Hindlimb muscle (tissue), 1 donor: ENCODE results near the gene GNB1L. TPM values are rescaled to one million over a fixed set of nuclear protein-coding genes. Genes with fewer than 3 reads are reported as not detected.

ENCODE experiments used
- DNase-seq: peaks from one replicate; pipeline ENCODE4 v3.0.0-alpha.2; 2013
- polyA plus RNA-seq: library from polyadenylated mRNA; unstranded; fragments of 120-200 nt; gene quantifications from one replicate; pipeline ENCODE4 v1.2.1, GENCODE V29; 2013; ENCODE audit not compliant: insufficient read length

The GNB1L gene
- polyA plus RNA-seq, 1 donor: 4.3 TPM

DNA sequence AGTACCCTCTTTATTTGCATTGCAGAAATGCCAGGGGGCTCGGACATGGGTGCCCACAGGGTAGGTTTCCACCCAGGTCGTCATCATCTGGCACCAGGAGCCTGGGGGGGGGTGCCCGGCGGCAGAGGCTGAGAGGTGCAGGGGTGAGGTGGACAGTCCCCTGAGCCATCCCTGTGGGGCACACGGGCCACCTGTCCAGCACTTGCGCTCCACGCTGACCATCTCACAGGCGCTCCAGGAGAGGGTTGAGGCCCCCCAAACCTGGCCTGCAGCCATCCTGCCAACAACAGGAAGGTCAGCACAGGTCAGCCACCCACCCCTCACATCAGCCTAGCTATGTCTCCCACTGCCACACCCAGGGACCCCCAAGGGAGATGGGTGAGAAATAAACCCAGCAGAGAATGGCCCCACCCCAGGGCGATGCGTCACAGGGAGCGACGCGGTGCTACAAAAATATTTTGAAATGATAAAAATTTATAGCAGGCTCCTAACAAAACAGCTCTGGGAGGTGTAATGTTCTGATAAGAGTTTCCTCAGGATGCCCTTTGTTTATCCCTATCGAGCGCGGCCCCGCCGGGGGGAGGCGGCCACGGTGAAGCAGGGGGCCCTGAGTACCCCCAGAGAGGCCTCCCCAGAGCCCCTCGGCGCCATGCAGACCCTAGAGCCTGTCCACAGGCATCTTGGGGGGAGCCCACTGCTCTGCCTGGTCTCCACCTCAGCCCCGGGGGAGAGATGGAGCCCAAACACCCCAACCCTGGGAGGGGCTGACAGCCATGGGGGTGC, 21.0 kb upstream of the GNB1L start:
- DNase-seq: no peak

DNA sequence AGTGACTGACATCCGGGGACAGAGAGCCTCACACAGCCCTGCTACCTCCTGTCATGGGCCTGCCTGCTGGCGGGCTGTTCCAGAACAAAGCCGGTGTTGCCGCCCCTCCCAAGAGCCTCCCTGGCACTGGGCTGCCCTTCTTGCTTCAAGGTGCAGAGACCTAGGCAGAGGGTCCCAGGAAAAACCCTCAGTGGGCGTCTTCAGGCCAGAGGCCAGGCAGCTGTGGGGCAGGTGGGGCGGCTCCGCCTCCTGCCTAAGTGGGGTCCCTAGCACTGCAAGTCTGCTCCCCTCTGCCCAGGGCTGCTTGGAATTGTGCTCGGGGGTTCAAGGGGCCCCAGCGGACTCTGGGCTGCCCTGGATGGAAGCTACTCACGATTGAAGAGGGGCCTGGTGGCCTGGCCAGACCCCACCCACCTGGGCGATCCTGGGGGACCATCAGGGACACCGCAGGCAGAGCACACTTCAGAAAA, 20.4 kb upstream of the GNB1L start:
- DNase-seq: no peak

DNA sequence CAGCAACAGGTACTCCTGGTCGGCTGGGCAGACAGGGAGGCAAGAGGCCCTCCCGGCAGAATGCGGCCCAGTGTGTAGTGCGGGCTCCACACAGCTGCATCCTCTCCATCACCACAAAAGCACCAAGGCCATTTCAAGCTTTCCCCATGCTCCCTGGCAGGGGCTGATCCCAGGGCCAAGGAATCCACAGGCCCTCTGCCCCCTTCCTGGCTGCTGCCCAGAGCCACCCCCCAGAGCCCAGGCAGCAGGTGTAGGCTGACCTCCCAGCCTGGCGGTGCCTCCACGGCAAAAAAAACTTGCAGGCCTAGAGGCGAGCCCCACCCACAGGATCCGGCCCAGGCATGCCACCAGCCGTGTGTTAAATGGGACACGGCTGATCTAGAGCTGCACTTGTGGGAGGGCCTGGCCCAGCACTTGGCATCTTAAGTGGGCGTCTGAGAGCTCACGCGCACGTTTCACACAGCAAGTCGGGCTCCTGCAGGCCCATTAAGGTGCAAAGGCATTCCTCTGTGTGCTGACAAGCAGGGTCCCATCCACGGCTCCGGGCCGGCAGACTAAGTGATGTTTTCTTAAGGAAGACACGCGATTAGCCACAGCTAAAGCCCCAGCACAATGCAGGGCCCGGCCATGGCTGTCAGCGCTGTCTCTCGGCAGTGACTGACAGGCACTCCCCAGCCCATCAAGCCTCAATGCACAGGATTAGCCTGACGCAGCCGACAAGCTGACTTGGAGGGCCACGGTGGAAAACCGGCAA, 19.8 kb upstream of the GNB1L start:
- no peak for DNase-seq

DNA sequence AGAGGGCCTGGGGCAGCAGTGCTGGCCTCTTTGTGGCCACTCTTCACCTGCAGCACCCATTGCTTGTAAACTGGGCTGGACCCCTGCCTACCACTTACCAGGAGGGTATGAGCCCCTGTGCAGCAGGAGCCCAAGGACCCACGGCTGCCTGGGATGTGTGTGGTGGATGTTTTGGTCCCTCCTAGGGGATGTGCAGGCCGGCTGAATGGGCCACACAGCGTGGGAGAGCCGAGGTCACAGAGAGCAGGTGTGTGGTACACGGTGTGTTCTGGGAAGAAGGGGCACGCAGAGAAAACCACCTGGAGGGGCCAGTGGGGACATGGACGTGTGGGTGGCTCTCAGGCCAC, 19.3 kb upstream of the GNB1L start:
- no peak for DNase-seq

DNA sequence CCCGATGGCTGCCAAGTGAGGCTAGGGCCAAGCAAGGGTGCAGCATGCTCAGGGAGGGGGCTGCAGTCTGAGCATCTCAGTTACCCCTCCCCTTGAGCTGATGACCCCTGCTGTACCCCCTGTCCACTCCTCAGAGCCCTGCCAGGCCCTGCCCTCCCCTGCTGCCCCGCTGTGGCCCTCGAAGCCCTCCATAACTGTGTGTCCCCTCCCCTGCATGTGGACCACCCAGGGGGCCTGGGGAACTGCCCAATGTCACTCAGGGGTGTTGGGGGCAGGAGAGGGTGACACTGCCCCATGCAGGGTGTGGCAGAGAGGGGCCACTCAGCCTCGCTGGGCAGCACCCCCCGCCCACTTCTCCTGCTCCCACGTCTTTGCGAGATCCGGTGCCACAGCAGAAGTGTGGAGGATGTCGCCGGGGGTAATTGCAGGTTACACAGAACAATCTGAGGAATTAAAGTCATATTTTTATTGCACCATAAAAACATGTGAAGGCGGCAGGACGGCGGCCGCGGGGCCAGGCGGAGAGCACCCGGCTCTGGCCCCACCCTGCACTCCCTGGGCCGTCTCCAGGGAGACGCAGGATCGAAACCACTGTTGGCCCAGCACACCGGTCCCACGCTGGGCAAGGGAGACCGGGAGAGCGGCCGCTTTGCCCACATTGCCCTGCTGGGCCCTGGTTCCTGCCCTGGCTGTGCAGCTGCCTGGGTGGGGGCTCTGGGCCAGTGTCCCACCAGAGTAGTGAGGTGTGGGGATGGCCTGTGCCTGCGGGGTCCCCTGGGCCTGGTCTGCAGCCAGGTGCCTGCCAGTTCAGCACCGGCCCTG, 18.7 kb upstream of the GNB1L start:
- no peak for DNase-seq

DNA sequence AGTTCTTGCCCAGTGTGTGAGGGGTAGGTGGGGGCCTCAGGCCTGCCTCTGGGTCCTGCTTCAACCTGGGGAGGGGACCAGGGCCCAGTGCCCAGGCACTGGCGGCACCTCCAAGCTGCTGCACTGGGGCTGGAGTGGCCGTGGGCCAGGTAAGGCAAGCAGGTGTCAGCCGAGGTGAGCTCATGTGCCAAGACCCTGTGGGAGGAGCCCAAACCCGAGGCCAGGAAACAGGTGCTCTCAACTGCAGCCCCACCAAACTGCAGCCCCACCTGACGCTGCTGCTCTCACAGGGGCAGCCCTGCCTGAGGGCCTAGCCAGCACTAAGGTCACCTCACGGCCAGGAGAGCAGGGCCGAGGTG, 18.1 kb upstream of the GNB1L start:
- DNase-seq: no peak

DNA sequence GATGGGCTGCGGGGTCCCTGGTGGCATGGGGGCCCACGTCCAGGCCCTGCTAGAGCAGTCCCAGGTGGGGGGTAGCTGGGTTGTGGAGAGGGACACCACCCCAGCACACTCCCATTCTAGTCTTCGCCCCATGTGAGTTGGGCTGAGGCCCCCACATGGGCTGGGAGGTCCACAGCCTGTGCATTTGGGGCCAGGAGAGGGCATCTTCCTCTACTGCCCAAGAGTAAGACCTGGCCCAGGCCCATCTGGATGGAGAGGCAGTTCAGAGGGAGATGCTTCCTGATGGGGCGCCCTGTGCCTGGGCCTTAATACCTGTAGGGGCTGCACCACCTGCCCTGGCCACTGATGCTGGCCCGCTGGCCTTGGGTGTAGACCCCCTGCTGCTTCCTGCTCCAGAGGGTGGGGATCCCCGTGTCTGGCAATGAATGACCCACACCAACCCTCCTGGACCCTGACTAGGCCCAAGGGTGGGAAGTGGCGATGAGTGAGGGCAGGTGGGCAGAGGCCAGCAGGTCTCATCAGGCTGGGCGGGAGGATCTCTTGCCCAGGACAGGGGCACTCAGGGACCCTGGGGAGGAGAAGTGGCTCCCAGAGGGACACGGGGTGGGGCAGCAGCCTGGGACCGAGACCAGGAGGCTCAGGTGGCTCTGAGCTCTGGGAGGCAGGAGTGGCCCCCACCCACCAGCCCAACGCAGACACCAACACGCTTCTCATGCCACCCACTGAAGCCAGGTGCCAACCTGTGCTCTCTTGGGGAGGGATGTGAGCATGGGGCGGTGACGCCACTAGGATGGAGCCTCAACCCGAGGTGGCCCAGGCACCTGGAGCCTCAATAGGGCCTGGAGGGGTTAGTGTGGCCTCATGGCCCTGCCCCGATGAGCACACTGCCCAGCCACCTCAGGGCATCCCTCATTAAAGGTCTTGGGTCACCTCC, 17.4 kb upstream of the GNB1L start:
- DNase-seq: no peak

DNA sequence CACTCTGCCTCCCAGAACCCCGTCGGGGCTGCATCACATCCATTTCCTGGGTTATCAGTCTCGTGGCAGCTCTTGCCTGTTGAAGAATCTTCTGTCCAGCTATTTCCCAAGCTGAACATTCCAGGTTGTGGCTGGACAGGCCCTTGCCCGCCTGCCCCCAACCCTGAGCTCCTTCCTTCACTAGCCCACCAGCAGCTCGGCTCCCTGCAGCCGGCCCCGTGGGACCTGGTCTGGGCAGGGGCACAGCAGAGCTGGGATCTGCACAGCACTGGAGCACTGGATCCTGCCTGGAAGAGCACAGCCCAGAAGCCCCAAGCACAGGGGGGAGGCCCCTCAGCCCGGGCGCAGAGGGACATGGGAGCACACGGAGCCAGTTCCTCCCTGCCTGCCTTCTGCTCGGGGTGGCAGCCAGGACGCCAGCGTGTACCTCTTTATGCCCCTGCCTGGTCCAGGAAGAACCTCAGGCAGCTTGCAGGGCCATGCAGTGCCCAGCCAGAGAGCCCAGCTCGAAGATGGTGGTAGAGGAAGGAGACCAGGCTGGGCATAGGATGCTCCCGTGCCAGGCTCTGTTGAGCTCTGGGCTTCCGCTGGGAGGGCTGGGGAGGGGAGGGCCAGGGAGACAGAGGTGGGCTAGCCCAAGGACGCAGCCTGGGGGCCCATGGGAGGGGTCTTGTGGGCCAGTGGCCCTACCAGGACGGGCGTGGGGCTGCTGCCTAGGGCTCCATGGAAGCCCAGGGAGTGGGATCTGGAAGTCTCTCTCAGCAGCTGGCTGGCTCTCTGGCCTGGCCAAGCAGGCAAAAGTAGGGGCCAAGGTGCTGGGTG, 16.6 kb upstream of the GNB1L start:
- no peak for DNase-seq

DNA sequence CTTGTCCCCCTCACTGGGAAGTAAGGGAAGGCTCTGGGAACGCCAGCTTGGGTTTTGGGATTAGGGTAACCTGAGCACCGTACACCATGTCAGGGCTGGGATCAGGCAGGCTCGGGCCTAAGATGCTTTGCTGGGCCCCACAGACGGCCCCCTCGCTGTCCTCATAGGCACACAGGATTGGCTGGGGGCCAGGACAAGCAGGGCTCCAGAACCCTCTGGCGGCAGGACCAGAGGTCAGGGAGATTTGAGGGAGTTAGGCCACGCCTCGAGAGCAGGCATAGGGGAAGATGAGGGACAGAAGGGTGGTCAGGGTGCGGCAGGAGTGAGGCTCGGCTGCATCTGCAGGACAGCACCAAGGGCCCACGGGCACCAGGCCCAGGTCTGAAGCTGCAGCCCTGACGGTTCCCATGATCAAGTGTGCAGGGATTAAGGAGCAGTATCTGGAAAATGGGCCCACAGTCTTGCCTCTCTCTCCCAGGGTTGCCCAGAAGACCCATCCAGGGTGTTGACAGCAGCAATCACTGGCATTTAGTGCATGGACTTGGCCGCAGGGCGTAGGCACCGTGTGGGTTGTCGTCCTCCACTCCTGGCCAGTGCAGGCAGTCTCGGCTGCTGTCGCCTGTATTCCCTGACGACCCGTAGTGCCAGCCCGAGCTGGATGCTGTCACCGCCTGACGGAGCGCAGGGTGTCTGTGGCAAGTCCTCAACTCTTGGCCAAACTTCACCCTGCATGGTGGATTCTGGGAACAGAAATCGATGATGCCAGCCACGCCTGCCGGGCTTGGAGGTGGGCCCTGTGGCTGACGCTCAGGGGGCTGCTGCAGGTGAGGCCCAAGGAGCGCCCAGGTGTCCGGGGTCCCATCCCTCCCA, 15.7 kb upstream of the GNB1L start:
- no peak for DNase-seq

DNA sequence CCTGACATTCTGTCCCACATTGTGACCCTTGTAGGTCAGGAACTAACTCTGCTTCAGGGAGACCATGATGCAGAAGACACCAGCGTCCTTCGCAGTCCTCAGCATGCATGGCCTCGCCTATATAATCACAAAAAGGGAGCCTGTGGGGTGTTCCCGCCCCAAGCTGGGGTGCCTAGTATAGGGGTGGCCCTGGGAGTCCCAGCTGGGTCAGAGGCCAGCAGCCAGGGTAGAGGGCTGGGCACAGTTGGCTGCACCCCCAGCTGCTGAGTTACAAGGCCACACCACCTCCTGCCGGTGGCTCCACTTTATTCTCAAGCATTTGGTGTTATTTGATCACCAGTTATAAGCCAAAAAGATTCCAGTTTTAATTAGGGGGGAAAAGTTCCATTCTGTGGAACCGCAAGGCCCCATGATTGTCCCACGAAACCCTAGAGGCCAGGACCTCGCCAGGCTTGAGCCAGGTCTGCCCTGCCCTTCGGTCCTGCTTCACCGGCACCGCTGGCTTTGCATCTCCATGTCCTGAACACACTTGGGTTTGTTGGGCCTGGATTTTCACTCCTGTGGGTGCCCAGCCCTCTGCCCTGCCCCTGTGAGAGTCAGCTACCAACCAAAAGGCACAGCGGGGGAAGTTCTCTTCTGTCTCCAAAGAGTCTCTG, 15.0 kb upstream of the GNB1L start:
- DNase-seq: no peak

DNA sequence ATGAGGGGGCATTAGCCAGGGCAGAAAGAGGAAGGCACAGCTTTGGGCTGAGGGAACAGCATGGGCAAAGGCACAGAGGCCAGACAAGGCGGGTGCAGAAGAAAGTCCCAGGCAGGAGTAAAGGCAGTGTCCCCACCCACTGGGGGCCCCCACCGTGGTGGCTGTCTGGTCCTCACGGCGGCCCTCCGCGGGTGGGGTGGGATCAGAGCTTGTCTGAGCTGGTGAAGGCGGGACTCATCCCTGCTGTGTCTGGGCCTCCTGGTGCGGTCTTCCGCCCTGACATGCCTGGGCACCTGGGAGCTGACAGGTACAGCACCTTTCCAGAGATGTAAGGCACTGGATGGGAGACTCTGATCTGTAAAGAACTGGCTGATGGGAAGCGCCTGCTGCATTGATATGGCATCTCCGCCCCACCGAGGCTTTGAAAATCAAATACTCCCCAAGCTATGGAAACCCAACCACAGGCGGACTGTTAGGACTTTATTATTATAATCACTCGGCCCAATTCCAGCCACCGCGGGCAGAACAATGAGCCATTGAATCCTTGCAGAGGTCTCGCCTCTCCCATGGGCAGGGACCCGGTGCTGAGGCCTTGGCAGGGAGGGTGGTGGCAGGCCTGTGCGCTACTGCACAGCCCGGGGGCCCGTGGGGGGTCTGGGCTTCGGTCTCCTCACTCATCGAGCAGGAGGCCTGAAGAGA, 14.2 kb upstream of the GNB1L start:
- DNase-seq: no peak

DNA sequence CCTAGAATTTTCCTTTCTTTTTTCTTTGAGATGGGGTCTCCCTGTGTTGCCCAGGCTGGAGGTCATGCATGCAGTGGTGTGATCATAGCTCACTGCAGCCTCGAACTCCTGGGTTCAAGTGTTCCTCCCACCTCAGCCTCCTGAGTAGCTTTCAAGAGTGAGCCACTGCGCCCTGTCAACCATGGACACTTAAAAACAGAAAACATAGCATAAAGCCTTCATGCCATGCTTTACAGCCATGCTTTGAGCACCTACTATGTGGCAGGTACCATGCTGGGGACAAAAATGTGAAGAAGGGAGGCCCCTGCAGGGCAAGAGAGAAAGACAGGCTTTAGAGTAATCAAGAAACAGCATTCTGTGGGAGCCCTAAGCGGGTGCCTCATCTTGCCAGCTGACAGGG, 13.7 kb upstream of the GNB1L start:
- no peak for DNase-seq

DNA sequence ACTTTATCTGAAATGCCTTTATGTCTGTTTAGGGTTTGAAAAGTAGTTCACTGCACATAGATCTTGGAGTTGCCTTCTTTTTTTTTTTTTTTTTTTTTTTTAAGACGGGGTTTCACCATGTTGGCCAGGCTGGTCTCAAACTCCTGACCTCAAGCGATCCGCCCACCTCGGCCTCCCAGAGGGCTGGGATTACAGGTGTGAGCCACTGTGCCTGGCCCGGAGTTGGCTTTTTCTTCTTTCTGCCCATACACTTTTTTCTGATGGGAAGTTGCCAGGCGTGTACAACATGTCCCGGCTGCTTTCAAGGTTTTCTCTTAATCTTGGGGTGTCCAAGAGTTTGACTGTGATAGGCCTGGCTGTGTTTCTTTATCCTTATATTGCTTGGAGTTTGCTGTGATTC, 12.9 kb upstream of the GNB1L start:
- no peak for DNase-seq

DNA sequence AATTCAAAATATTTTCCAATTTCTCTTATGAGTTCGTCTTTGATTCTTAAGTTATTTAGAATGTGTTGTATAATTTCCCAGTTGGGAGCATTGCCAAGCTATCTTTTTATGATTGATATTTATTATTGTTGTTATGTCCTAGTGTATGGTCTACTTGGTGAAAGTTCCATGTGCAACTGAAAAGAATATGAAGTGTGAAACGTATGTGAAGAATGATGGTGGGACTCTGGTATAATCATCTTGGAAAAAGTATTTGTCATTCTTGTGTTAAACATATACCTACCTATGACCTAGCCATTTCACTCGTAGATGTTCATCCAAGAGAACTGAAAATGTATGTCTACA, 12.0 kb upstream of the GNB1L start:
- DNase-seq: no peak

DNA sequence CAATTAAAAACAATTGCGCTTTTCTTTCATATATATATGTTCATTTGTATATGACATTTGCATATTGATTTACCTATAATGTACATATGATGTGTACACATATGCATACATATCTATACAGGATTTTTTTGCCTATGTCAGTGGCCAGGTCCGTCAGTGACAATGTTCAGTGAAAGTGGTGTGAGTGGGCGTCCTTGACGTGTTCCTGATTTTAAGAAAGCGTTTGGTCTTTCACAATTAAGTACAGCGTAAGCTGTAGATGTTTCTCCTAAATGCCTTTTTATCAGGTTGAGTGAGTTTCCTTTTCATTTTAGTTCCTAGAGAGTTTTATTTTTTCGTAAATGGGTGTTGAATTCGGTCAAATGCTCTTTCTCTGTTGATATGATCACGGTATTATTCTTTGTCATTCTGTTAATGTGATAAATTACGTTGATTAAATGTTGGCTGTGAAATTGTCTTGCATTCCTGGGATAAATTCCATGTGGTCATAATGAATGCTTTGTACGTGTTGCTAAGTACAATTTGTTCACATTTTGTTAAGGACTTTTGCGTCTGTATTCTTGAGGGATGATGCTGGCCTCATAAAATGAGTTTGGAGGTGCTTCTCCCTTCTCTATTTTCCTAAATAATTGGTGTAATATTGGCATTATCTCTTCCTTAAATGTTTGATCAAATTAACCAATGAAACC, 10.6 kb upstream of the GNB1L start:
- no peak for DNase-seq

DNA sequence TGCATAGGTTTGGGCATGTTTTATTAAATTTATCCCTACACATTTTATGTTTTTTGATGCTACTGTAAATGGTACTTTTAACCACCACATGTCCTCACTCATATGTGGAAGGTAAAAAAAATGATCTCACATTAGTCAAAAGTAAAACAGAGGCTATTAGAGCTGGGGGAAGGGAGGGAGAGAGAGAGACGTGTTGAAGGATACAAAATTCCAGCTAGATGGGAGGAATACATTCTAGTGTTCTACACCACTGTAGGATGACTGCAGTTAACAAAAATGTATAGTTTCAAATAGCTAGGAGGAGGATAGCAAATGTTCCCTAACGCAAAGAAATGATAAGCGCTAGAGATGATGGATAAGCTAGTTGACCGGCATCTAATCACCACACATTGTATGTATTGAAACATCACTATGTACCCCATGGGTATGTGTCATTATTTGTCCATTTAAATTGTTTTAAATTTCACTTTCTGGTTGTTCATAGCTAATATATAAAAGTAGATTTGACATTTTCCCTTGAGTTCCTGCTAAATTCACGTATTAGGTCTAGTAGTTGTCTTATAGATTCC, 9.9 kb upstream of the GNB1L start:
- no peak for DNase-seq

DNA sequence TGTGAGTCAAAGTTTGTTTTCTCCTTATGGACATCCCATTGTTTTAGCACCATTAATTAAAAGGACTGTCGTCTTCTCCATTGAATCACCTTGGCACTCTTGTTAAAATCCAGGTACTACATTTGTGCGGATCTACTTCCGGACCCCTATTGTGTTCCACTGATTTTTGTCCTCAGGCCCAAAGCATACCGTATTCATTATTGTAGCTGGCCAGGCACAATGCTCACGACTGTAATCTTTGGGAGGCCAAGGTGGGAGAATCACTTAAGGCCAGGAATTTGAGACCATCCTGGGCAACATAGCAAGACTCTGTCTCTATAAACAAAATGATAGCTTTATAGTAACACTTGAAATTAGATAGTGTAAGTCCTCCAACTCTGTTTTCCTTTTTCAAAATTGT, 8.9 kb upstream of the GNB1L start:
- no peak for DNase-seq

DNA sequence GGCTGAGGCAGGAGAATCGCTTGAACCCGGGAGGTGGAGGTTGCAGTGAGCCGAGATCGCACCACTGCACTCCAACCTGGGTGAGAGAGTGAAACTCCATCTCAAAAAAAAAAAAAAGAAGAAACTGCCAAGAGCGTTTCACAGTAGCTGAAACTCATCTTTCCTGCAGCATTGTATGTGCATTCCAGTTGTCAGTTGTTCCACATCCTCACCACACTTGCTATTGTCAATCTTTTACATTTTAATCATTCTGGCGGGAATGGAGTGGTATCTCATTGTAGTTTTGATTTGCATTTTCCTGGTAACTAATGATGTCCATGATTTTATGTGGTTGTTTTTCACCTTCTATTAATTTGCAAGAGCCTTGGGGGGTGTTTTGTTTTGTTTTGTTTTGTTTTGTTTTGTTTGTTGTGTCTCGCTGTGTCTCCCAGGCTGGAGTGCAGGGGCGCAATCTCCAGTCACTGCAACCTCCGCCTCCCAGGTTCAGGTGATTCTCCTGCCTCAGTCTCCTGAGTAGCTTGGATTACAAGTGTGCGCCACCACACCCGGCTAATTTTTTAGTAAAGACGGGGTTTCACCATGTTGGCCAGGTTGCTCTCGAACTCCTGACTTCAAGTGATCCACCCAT, 8.1 kb upstream of the GNB1L start:
- no peak for DNase-seq
